Right atrium auricular region (tissue), 2 donors: ENCODE data around the gene CCNK. TPM values are rescaled to one million over a fixed set of nuclear protein-coding genes. Genes with fewer than 3 reads are reported as not detected.

Experiments used
- DNase-seq: peaks from one replicate; pipeline ENCODE4 v3.0.0-alpha.2; 2019; ENCODE audit warnings: low spot score
- H3K27ac ChIP-seq, 2 donors: fragments of 200-600 bp; sonication (generic); 1 replicate in 1 of 2; 2 replicates in 1 of 2; pipeline ENCODE4 v1.5.1; 2016 to 2019
- H3K27me3 ChIP-seq, 2 donors: fragments of 200-600 bp; sonication (generic); one replicate each; pipeline versions ENCODE4 v1.5.1 to v1.6.0; 2017 to 2019
- H3K36me3 ChIP-seq: fragments of 200-600 bp; sonication (generic); one replicate; pipeline ENCODE4 v1.5.1; 2016
- H3K4me1 ChIP-seq, 2 donors: fragments of 200-600 bp; sonication (generic); one replicate each; pipeline versions ENCODE4 v1.5.1 to v1.6.0; 2017 to 2019
- H3K4me3 ChIP-seq, 2 donors: fragments of 200-600 bp; sonication (generic); 1 replicate in 1 of 2; 2 replicates in 1 of 2; pipeline ENCODE4 v1.5.1; 2017 to 2019; ENCODE audit warnings: mild to moderate bottlenecking in 1 of 2, moderate library complexity in 1 of 2
- H3K9me3 ChIP-seq, 2 donors: fragments of 200-600 bp; sonication (generic); one replicate each; pipeline ENCODE4 v1.5.1; 2019
- total RNA-seq, 2 donors: library from RNA; depleted of rRNA; stranded (reverse); fragments of >200 nt; gene quantifications; one replicate each; pipeline ENCODE4 v1.1.0, GENCODE V29; 2016
- TF ChIP-seq, protein P1 (sequence below), 2 donors: fragments of 200-600 bp; sonication (generic); IDR thresholded peaks; one replicate each; pipeline ENCODE4 v1.5.1; 2019; ENCODE audit warnings: antibody characterized with exemption in 2 of 2

Gene CCNK
- total RNA-seq, 2 donors from 2014 or later = 13.9 to 17.1 TPM

DNA sequence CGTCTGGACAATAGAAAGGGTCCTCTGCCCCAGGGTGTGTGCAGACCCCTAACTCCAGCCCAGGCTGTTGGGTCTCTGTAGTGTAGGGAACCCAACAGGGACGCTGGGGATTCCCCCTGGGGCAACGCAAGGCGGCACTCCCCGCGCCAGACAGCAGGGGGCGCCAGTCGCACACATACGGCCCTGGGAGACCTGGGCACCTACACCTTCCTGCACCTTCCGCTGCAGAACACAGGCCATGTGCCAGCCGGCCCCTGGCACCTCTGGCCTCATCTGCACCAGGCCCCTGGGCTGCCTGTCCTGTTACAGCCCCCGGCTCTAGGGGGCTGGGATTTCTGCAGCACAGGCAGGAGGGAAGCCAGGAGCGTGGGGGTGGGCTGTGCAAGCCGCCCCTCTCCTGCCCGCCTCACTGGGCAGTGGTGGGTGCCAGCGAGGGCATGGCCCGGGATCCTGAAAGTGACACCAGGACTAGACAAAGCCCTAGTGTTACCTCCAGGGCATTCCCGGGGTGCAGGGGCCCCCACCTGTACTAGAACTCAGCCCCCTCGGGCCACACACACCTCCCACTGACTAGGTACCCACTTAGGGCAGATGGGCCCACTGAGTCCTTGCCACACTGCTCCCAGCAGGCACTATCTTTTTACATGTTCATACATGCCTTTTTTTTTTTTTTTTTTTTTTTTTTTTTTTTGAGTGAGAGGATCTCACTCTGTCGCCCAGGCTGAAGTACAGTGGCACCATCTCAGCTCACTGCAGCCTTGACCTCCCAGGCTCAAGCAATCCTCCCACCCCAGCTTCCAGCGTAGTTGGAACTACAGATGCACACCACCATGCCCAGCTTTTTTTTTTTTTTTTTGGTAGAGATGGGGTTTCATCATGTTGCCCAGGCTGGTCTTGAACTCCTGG is 37.5 kb downstream of the CCNK start:
- no peaks in the 10 kb centered on the region for H3K27me3 ChIP-seq
- peaks cover 11% of the 10 kb centered on the region for H3K36me3 ChIP-seq
- H3K27ac ChIP-seq = no peak overlapping the region
- H3K4me3 ChIP-seq = no peak overlapping the region
- H3K9me3 ChIP-seq = no peaks in the 10 kb centered on the region
- DNase-seq = peak; percentile 72
- peaks cover 0 to 29% of the 10 kb centered on the region in 2 donors for H3K4me1 ChIP-seq
- TF ChIP-seq, protein P1, sequence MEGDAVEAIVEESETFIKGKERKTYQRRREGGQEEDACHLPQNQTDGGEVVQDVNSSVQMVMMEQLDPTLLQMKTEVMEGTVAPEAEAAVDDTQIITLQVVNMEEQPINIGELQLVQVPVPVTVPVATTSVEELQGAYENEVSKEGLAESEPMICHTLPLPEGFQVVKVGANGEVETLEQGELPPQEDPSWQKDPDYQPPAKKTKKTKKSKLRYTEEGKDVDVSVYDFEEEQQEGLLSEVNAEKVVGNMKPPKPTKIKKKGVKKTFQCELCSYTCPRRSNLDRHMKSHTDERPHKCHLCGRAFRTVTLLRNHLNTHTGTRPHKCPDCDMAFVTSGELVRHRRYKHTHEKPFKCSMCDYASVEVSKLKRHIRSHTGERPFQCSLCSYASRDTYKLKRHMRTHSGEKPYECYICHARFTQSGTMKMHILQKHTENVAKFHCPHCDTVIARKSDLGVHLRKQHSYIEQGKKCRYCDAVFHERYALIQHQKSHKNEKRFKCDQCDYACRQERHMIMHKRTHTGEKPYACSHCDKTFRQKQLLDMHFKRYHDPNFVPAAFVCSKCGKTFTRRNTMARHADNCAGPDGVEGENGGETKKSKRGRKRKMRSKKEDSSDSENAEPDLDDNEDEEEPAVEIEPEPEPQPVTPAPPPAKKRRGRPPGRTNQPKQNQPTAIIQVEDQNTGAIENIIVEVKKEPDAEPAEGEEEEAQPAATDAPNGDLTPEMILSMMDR (IDR thresholded peaks at IDR 0.05) = peak; percentile 99

DNA sequence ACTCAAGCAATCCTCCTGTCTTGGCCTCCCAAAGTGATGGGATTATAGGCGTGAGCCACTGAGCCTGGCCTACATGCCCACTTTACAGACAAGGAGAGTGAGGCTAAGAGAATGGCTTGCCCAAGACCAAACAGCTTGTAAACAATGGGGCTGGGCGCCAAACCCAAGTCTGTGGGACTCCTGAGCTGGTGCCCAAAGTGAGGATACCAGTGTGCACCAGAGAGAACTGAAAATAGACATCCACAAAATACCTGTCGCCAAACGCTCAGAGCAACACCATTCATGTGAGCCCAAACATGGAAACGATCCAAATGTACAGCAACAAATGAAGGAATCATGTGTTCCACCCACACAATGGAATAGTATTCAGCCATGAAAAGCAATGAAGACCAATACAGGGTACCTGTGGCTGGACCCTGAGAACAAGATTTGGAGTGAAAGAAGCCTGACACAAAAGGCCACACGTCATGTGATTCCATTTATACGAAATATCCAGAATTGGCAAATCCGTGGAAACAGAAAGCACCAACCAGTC is 38.2 kb downstream of the CCNK start:
- no peak for DNase-seq
- Histone ChIP-seq H3K36me3 (peaks cover 5% of the 10 kb centered on the region), H3K4me1 (peaks cover 0 to 36% of the 10 kb centered on the region in 2 donors)

DNA sequence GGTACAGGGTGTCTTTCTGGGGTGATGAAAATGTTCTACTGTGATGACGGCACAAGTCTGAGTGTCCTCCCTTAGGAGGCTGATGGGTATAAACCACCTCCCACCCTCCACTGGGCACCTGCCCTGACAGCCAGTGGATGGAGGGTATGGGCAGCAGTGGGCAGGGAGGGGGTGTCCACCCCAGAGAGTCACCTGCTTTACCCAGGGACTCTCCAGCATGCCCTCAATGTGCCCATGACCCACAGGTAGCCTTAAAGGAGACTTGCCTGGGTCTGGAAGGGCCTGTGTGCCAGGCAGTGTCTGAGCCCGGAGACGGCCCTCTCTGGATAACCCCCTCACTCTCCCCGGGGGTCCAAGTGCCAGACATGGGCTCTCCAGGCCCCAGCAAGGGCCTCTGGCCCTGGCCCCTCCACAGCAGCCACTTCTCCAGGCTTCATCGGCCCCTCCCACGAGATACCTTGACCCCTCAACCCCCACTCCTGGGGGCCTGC is 38.8 kb downstream of the CCNK start:
- no peaks in the 10 kb centered on the region for H3K36me3 ChIP-seq
- no peak for DNase-seq
- H3K9me3 ChIP-seq = no peaks in the 10 kb centered on the region
- no peaks in the 10 kb centered on the region for H3K27me3 ChIP-seq
- peaks cover 0 to 42% of the 10 kb centered on the region in 2 donors for H3K4me1 ChIP-seq
- H3K4me3 ChIP-seq = no peak overlapping the region
- TF ChIP-seq, protein P1 (IDR thresholded peaks at IDR 0.05) = no peak
- H3K27ac ChIP-seq = no peak overlapping the region

More for the DNA sequence above, 38.2 kb downstream of the CCNK start:
- H3K9me3 ChIP-seq = no peaks in the 10 kb centered on the region
- no peak overlapping the region for H3K27ac ChIP-seq
- TF ChIP-seq, protein P1 (IDR thresholded peaks at IDR 0.05) = no peak
- no peak overlapping the region for H3K4me3 ChIP-seq
- no peaks in the 10 kb centered on the region for H3K27me3 ChIP-seq

DNA sequence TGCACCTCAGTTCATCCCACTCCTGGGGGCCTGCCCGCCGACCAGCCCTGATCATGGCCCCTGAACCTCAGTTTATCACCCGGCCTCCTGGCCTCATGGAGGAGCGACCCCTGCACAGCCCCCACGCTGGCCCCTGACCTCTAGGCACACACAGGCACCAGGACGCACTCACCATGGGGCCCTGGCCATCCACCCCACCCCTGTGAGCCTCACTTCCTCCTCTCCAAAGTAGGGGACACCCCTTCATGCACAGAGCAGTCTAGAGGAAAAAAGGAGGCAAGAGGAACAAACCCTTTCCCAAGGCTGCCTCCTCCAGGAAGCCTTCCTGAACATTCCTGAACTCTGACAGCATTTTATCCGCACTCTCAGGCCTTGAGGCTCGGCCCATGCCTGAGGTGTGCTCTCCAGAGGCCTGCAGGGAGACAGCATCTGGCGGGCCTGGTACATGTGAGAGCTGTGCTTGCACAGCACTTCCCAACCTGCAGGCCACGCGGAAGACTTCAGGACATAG is 39.4 kb downstream of the CCNK start:
- Histone ChIP-seq H3K9me3 (no peaks in the 10 kb centered on the region), H3K4me3 (no peak overlapping the region), H3K36me3 (no peaks in the 10 kb centered on the region), H3K27ac (no peak overlapping the region), H3K4me1 (peaks cover 0 to 48% of the 10 kb centered on the region in 2 donors), H3K27me3 (no peaks in the 10 kb centered on the region)
- DNase-seq = no peak
- TF ChIP-seq, protein P1 (IDR thresholded peaks at IDR 0.05) = no peak

DNA sequence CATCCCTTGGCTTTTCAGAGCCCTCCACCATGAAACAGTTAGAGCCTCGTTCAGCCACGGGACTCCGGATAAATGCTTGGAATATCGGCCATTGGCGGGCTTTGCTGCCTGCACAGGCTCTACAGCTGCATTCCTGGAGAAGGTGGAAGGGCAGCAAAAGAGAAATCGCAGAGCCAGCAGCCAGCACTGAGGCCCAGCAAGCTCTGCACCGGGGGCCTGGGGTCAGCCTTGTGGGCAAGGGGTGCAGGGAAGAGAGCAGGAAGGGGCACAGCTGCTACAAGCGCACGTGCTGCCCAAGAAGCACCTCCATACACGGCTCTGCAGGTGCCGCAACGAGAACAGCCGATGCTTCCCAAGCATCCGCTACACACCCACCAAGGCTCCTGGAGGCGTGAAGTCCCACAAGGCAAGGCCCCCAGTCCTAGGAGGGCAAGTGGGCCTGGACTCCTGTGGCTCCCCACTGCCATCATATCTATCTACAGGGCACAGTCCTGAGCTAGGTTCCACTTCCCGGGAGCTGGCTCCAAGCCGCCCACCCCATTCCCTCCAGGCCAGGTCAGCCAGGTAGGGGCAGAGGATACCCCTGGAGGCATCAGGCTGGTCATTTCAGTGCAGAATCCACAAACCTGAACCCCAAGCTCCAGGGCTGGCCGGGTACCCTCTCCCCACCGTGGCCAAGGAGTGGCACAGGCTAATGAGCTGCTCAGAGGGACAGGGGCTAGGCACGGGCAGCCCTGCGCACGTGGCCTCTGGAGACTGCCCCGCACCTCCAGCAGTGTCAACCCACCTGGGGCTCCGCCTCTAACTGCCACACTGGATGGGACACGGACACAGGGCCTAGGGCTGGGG is 40.2 kb downstream of the CCNK start:
- Histone ChIP-seq H3K27me3 (no peaks in the 10 kb centered on the region), H3K36me3 (no peaks in the 10 kb centered on the region), H3K9me3 (no peaks in the 10 kb centered on the region), H3K27ac (no peak overlapping the region), H3K4me1 (peaks cover 0 to 55% of the 10 kb centered on the region in 2 donors), H3K4me3 (no peak overlapping the region)
- TF ChIP-seq, protein P1 (IDR thresholded peaks at IDR 0.05) = no peak
- DNase-seq = no peak
